Mesendoderm (in vitro differentiated cells): ENCODE data around the gene RAB37.

ENCODE experiments used
- DNase-seq: peaks from one replicate; pipeline ENCODE4 v3.0.0; 2013
- H2AK5ac ChIP-seq: 2 replicates; pipeline ENCODE4 v1.6.1; 2013; ENCODE audit warnings: low read length, inconsistent platforms
- H2BK120ac ChIP-seq: 2 replicates; pipeline ENCODE4 v1.6.1; 2013; ENCODE audit warnings: low read depth, mild to moderate bottlenecking, low read length, moderate library complexity, mixed read lengths
- H2BK15ac ChIP-seq: replicated peaks from 2 replicates; pipeline ENCODE4 v1.6.1; 2013; ENCODE audit warnings: low read depth, mild to moderate bottlenecking, moderate library complexity
- H2BK5ac ChIP-seq: 2 replicates; pipeline ENCODE4 v1.6.1; 2013; ENCODE audit warnings: low read length, inconsistent platforms
- H3K18ac ChIP-seq: 2 replicates; pipeline ENCODE4 v1.6.1; 2013; ENCODE audit warnings: mild to moderate bottlenecking, low read length, mixed read lengths
- H3K23ac ChIP-seq: one replicate; pipeline ENCODE4 v1.6.1; 2013; ENCODE audit warnings: low read length
- H3K27ac ChIP-seq: 2 replicates; pipeline ENCODE4 v1.5.1; 2013; ENCODE audit warnings: low read depth, mild to moderate bottlenecking, inconsistent platforms, low read length, moderate library complexity
- H3K27me3 ChIP-seq: 2 replicates; pipeline ENCODE4 v1.6.1; 2013; ENCODE audit warnings: low read length, control low read depth, mild to moderate bottlenecking, inconsistent platforms; ENCODE audit not compliant: insufficient read depth, poor library complexity
- H3K36me3 ChIP-seq: 2 replicates; pipeline ENCODE4 v1.6.1; 2013; ENCODE audit warnings: low read length, inconsistent platforms; ENCODE audit not compliant: control insufficient read depth, insufficient read depth
- H3K4ac ChIP-seq: one replicate; pipeline ENCODE4 v1.6.1; 2013; ENCODE audit warnings: low read depth, mild to moderate bottlenecking, low read length, moderate library complexity
- H3K4me1 ChIP-seq: 2 replicates; pipeline ENCODE4 v1.6.1; 2013; ENCODE audit warnings: low read depth, low read length, inconsistent platforms; ENCODE audit not compliant: control insufficient read depth
- H3K4me2 ChIP-seq: 2 replicates; pipeline ENCODE4 v1.6.1; 2013; ENCODE audit warnings: low read length
- H3K4me3 ChIP-seq: 2 replicates; pipeline ENCODE4 v1.5.1; 2013; ENCODE audit warnings: mild to moderate bottlenecking, low read length
- H3K56ac ChIP-seq: one replicate; pipeline ENCODE4 v1.6.1; 2013; ENCODE audit warnings: low read length
- H3K79me1 ChIP-seq: 2 replicates; pipeline ENCODE4 v1.6.1; 2013; ENCODE audit warnings: low read length, inconsistent platforms
- H3K79me2 ChIP-seq: 2 replicates; pipeline ENCODE4 v1.6.1; 2013; ENCODE audit warnings: mild to moderate bottlenecking, low read length; ENCODE audit not compliant: control insufficient read depth, insufficient read depth
- H3K9ac ChIP-seq: 2 replicates; pipeline ENCODE4 v1.6.1; 2013; ENCODE audit warnings: low read length, inconsistent platforms
- H4K5ac ChIP-seq: one replicate; pipeline ENCODE4 v1.6.1; 2013; ENCODE audit warnings: low read length
- H4K8ac ChIP-seq: one replicate; pipeline ENCODE4 v1.6.1; 2013; ENCODE audit warnings: low read depth, mild to moderate bottlenecking, control low read depth, low read length, moderate library complexity
- WGBS: extraction: QIAGEN DNeasy Blood & Tissue Kit; methylation state at CpG from one replicate; pipeline ENCODE4 v1.1.7; 2013; ENCODE audit warnings: low lambda C conversion rate, missing lambda C conversion rate; ENCODE audit not compliant: insufficient coverage; ENCODE audit errors: extremely low coverage; 5-methylcytosine and 5-hydroxymethylcytosine counted together

The RAB37 gene

DNA sequence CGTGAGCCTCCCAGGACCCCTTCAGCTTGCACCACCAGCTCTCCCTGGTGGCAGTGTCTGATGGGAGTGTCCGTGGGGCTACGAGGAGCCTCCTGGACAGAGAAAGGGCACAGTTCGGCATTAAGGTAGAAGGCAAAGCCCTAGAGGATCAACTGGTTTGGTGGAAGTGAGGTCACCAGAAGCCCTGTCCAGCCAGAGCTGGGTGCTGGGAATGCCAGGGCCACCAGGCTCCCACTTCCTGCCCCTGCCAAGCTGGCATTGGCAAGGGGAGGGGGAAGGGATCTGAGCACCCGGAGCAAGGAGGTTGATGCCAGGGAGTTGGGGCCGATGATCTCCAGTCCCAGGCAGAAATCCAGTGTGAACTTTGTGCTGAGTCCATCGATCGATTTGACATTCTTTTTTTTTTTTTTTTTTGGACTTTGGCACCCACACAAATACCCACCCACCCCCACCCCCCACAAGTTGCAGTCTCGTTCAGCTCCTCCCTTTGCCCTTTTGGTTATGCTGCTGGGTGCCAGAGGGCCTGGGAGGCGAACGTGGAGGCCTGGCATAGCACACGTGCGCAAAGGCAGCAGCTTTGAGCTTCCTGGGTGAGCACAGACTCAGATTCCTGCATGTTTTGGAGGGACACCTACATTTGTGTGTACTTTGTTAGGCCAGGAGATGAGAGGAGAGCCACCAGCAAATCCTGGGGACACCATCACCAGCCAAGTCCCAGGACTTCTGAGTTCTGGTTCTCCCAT, 13.4 kb downstream of the RAB37 start:
- Histone ChIP-seq H3K27me3 (no peaks in the 10 kb centered on the region), H2BK15ac (no peak overlapping the region), H3K23ac (no peak overlapping the region), H2BK120ac (no peak overlapping the region), H3K4me2 (peak overlapping the region; percentile 95), H4K5ac (no peak overlapping the region), H3K9ac (peak overlapping the region; percentile 94), H3K79me1 (peaks cover 28% of the 10 kb centered on the region), H3K27ac (no peak overlapping the region), H4K8ac (no peak overlapping the region), H2BK5ac (no peak overlapping the region), H3K56ac (peak overlapping the region; percentile 96), H3K4me3 (peak overlapping the region; percentile 87), H3K4me1 (peaks cover 35% of the 10 kb centered on the region), H3K79me2 (peaks cover 55% of the 10 kb centered on the region), H2AK5ac (no peak overlapping the region), H3K36me3 (no peaks in the 10 kb centered on the region), H3K4ac (no peak overlapping the region), H3K18ac (no peak overlapping the region)
- WGBS = no CpG with 5 or more reads among the region's 13 CpGs
- DNase-seq = no peak

DNA sequence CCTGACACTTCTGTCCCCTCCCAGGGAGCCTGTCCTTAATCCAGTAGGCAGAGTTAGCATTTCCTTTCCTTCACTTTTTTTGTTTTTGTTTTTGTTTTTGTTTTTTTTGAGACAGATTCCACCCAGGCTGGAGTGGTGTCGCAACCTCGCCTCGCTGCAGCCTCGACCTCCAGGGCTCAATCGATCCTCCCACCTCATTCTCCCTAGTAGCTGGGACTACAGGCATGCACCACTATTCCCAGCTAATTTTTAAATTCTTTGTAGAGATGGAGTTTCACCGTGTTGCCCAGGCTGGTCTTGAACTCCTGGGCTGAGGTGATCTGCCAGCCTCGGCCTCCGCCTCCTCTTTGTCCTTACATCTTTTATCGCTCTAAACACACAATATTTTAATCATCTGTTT, 15.4 kb downstream of the RAB37 start:
- Histone ChIP-seq H2AK5ac (no peak overlapping the region), H3K79me1 (peaks cover 33% of the 10 kb centered on the region), H4K8ac (no peak overlapping the region), H3K23ac (no peak overlapping the region), H2BK120ac (no peak overlapping the region), H3K9ac (no peak overlapping the region), H3K4me2 (no peak overlapping the region), H3K79me2 (peaks cover 67% of the 10 kb centered on the region), H3K56ac (no peak overlapping the region), H4K5ac (no peak overlapping the region), H3K4me3 (no peak overlapping the region), H3K27ac (no peak overlapping the region), H3K4me1 (peaks cover 20% of the 10 kb centered on the region), H2BK5ac (no peak overlapping the region), H3K27me3 (no peaks in the 10 kb centered on the region), H3K4ac (no peak overlapping the region), H2BK15ac (no peak overlapping the region), H3K36me3 (no peaks in the 10 kb centered on the region), H3K18ac (no peak overlapping the region)
- no peak for DNase-seq
- WGBS = no CpG with 5 or more reads among the region's 9 CpGs

DNA sequence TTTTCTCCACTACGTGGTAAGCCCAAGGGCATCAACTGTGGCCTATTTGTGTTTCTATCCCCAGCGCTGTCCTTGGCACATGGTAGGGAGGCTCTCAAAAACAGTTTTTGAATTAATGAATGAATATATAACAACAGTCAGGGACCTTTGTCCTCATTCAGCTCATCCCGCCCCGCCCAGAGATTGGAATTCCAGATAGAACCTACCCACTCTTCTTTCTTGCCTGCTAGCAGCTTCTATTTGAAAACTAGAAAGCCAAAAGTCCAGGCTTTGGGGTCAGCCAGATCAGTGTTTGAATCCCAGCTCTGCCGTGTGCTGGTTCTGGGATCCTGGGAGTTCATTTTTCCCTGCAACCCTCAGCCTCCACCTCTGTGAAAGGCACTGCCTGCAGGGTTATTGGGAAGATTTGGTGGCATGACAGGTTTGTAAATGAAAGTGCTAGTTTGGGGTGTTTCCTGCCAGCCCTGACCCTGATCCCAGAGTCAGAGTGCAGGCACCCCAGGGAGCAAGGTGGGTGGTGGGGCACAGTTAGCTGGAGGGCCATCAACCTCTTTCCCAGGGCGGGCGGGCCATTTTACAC, 15.9 kb downstream of the RAB37 start:
- H4K5ac ChIP-seq = no peak overlapping the region
- H4K8ac ChIP-seq = no peak overlapping the region
- H2BK5ac ChIP-seq = no peak overlapping the region
- no peak for DNase-seq
- no peak overlapping the region for H3K27ac ChIP-seq
- WGBS = no CpG with 5 or more reads among the region's 7 CpGs
- no peak overlapping the region for H3K4me3 ChIP-seq
- H2AK5ac ChIP-seq = no peak overlapping the region
- H2BK120ac ChIP-seq = no peak overlapping the region
- H3K27me3 ChIP-seq = no peaks in the 10 kb centered on the region
- no peak overlapping the region for H3K4ac ChIP-seq
- peaks cover 38% of the 10 kb centered on the region for H3K79me1 ChIP-seq
- H3K56ac ChIP-seq = no peak overlapping the region
- H3K9ac ChIP-seq = no peak overlapping the region
- no peak overlapping the region for H3K23ac ChIP-seq
- peaks cover 72% of the 10 kb centered on the region for H3K79me2 ChIP-seq
- H3K4me1 ChIP-seq = peaks cover 19% of the 10 kb centered on the region
- no peaks in the 10 kb centered on the region for H3K36me3 ChIP-seq
- no peak overlapping the region for H3K4me2 ChIP-seq
- no peak overlapping the region for H2BK15ac ChIP-seq
- H3K18ac ChIP-seq = no peak overlapping the region

DNA sequence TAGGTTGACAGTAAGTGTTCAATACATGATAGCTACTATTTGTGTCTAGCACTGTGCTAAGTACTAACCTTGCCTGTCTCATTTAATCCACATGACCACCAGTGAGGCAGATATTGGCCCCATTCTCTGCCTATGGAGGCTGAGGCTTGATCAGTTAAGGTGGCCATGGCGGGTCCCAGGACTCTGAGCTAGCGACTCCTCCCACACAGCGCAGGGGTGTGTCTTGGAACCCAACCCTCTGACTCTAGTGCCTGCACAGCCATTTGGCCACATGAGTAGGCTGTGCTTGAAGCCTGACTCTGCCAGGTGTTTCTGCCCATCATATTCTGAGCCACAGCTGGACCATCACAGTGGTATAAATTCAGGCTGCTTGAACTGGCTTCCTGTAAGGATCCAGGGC, 17.8 kb downstream of the RAB37 start:
- no peaks in the 10 kb centered on the region for H3K36me3 ChIP-seq
- H3K56ac ChIP-seq = no peak overlapping the region
- H3K79me1 ChIP-seq = peaks cover 46% of the 10 kb centered on the region
- no peak overlapping the region for H4K5ac ChIP-seq
- DNase-seq = no peak
- H3K9ac ChIP-seq = no peak overlapping the region
- H3K4me2 ChIP-seq = no peak overlapping the region
- peaks cover 26% of the 10 kb centered on the region for H3K4me1 ChIP-seq
- no peak overlapping the region for H3K27ac ChIP-seq
- no peak overlapping the region for H3K4me3 ChIP-seq
- no peak overlapping the region for H2BK5ac ChIP-seq
- no peak overlapping the region for H3K18ac ChIP-seq
- H2BK120ac ChIP-seq = no peak overlapping the region
- no peak overlapping the region for H2BK15ac ChIP-seq
- no peak overlapping the region for H2AK5ac ChIP-seq
- H3K79me2 ChIP-seq = peaks cover 75% of the 10 kb centered on the region
- no peak overlapping the region for H4K8ac ChIP-seq
- no peaks in the 10 kb centered on the region for H3K27me3 ChIP-seq
- no peak overlapping the region for H3K23ac ChIP-seq
- no peak overlapping the region for H3K4ac ChIP-seq
- no CpG with 5 or more reads among the region's 3 CpGs for WGBS

DNA sequence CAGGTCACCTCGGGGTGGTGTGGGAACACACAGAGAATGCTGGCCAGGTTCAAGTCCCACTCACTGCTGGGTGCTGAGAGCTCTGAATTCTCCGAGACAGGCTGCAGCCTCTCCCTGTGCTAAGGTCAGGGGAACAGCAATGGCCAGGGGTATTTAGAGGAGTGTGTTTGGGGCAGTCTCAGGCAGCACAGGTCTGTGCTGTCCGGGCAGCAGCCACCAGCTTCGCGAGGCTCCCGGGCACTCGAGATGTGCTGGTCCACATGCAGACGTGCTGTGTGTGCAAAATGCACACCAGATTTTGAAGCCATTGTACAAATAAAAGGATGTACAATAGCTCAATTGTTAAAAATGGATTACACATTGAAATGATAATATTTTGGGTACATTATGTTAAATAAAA, 18.5 kb downstream of the RAB37 start:
- H2BK120ac ChIP-seq = no peak overlapping the region
- H4K5ac ChIP-seq = no peak overlapping the region
- H4K8ac ChIP-seq = no peak overlapping the region
- no peak overlapping the region for H3K18ac ChIP-seq
- no peak overlapping the region for H3K4me3 ChIP-seq
- H2BK15ac ChIP-seq = no peak overlapping the region
- no peaks in the 10 kb centered on the region for H3K27me3 ChIP-seq
- DNase-seq = no peak
- no peaks in the 10 kb centered on the region for H3K36me3 ChIP-seq
- H3K4me1 ChIP-seq = peaks cover 26% of the 10 kb centered on the region
- no peak overlapping the region for H3K9ac ChIP-seq
- H2BK5ac ChIP-seq = no peak overlapping the region
- no peak overlapping the region for H3K4ac ChIP-seq
- H3K4me2 ChIP-seq = no peak overlapping the region
- H3K23ac ChIP-seq = no peak overlapping the region
- no peak overlapping the region for H2AK5ac ChIP-seq
- no peak overlapping the region for H3K27ac ChIP-seq
- H3K79me2 ChIP-seq = peaks cover 73% of the 10 kb centered on the region
- H3K79me1 ChIP-seq = peaks cover 46% of the 10 kb centered on the region
- no CpG with 5 or more reads among the region's 8 CpGs for WGBS
- no peak overlapping the region for H3K56ac ChIP-seq
